Activated CD8-positive, alpha-beta memory T cell treated with anti-CD3 and anti-CD28 coated beads for 24 hours (primary cell): ENCODE measurements around the gene PDGFRB.
A peak's percentile ranks its signal among the peaks of the same experiment; 100 is the strongest.

Experiments
- DNase-seq: peaks from one replicate; pipeline ENCODE4 v3.0.0-alpha.2; 2020

PDGFRB gene

GRCh38 chr5:150162142-150162513 lies 6.5 kb upstream of the PDGFRB start:
- DNase-seq: no peak

- peak; percentile 94 for DNase-seq
Observed at GRCh38 chr5:150161242-150162141, 5.8 kb upstream of the PDGFRB start.

GRCh38 chr5:150160448-150161081 lies 4.9 kb upstream of the PDGFRB start:
- no peak for DNase-seq

- DNase-seq: no peak
Observed at GRCh38 chr5:150159741-150160179, 4.1 kb upstream of the PDGFRB start.

GRCh38 chr5:150159031-150159430 lies 3.4 kb upstream of the PDGFRB start:
- no peak for DNase-seq

GRCh38 chr5:150158170-150158949 lies 2.7 kb upstream of the PDGFRB start:
- no peak for DNase-seq

GRCh38 chr5:150157168-150157567 lies 1.5 kb upstream of the PDGFRB start:
- no peak for DNase-seq

GRCh38 chr5:150156540-150156939 lies 895 bp upstream of the PDGFRB start:
- DNase-seq: no peak

GRCh38 chr5:150156027-150156368 lies 353 bp upstream of the PDGFRB start:
- no peak for DNase-seq

GRCh38 chr5:150154618-150155128 lies 972 bp downstream of the PDGFRB start:
- no peak for DNase-seq

GRCh38 chr5:150153957-150154617 lies 1.6 kb downstream of the PDGFRB start:
- DNase-seq: no peak

GRCh38 chr5:150153483-150153882 lies 2.2 kb downstream of the PDGFRB start:
- no peak for DNase-seq

- DNase-seq: no peak
Observed at GRCh38 chr5:150152636-150153462, 2.8 kb downstream of the PDGFRB start.

GRCh38 chr5:150149618-150150017 lies 6.0 kb downstream of the PDGFRB start:
- DNase-seq: no peak

GRCh38 chr5:150148117-150148927 lies 7.3 kb downstream of the PDGFRB start:
- no peak for DNase-seq

- DNase-seq: no peak
Observed at GRCh38 chr5:150147670-150148069, 8.0 kb downstream of the PDGFRB start.

- DNase-seq: no peak
Observed at GRCh38 chr5:150146862-150147601, 8.6 kb downstream of the PDGFRB start.

GRCh38 chr5:150146235-150146634 lies 9.4 kb downstream of the PDGFRB start:
- DNase-seq: no peak

- DNase-seq: no peak
Observed at GRCh38 chr5:150144879-150145278, 10.8 kb downstream of the PDGFRB start.

- DNase-seq: no peak
Observed at GRCh38 chr5:150144246-150144801, 11.3 kb downstream of the PDGFRB start.
